Heart left ventricle (tissue), 16 donors: ENCODE data around the gene AP3S2. TPM values are rescaled to one million over a fixed set of nuclear protein-coding genes. Genes with fewer than 3 reads are reported as not detected.

ENCODE experiments used
- ATAC-seq, 4 donors: fragments of 200-7000 bp; cut with Tn5 transposase; one replicate each; pipeline ENCODE4 v1.9.1; 2020 to 2022; ENCODE audit warnings: moderate library complexity in 4 of 4, mild to moderate bottlenecking in 3 of 4, moderate number of reproducible peaks in 1 of 4
- DNase-seq, 5 donors: peaks; one replicate each; pipeline ENCODE4 v3.0.0-alpha.2; 2020
- H3K27ac ChIP-seq, 12 donors: fragments of 200-600 bp; sonication (generic) in 4 of 12; one replicate each; pipeline versions ENCODE4 v1.5.0 to v1.8.0; 2016 to 2022; ENCODE audit warnings: mild to moderate bottlenecking in 2 of 12
- H3K27me3 ChIP-seq, 9 donors: fragments of 200-600 bp; sonication (generic) in 2 of 9; one replicate each; pipeline versions ENCODE4 v1.5.1 to v1.8.0; 2016 to 2022; ENCODE audit warnings: mild to moderate bottlenecking in 3 of 9
- H3K36me3 ChIP-seq, 9 donors: fragments of 200-600 bp; sonication (generic) in 2 of 9; one replicate each; pipeline versions ENCODE4 v1.5.0 to v1.8.0; 2018 to 2022; ENCODE audit warnings: mild to moderate bottlenecking in 2 of 9
- H3K4me1 ChIP-seq, 12 donors: fragments of 200-600 bp; sonication (generic) in 4 of 12; one replicate each; pipeline versions ENCODE4 v1.5.0 to v1.8.0; 2016 to 2022; ENCODE audit warnings: mild to moderate bottlenecking in 3 of 12
- H3K4me3 ChIP-seq, 12 donors: fragments of 200-600 bp; sonication (generic) in 4 of 12; one replicate each; pipeline versions ENCODE4 v1.5.0 to v1.8.0; 2017 to 2022; ENCODE audit warnings: mild to moderate bottlenecking in 9 of 12, moderate library complexity in 4 of 12
- H3K9me3 ChIP-seq, 12 donors: fragments of 200-600 bp; sonication (generic) in 4 of 12; one replicate each; pipeline versions ENCODE4 v1.5.0 to v1.8.0; 2016 to 2022; ENCODE audit warnings: mild to moderate bottlenecking in 1 of 12
- CTCF ChIP-seq, 12 donors: fragments of 200-600 bp; sonication (generic) in 4 of 12; IDR thresholded peaks; one replicate each; pipeline versions ENCODE4 v1.5.0 to v1.8.0; 2018 to 2022; ENCODE audit warnings: antibody characterized with exemption in 12 of 12, mild to moderate bottlenecking in 5 of 12
- POLR2A ChIP-seq, 2 donors: fragments of 450-650 bp; IDR thresholded peaks; one replicate each; pipeline ENCODE4 v1.6.1; 2017; ENCODE audit warnings: antibody characterized with exemption in 2 of 2, mild to moderate bottlenecking in 2 of 2, moderate library complexity in 2 of 2
- WGBS, 4 donors: extraction: QIAGEN DNeasy Blood & Tissue Kit in 2 of 4; methylation state at CpG; one replicate each; pipeline versions ENCODE4 v1.1.5 to v1.1.7; 2013 to 2018; 5-methylcytosine and 5-hydroxymethylcytosine counted together
- intact Hi-C, 10 donors: fragments of 100-400 bp; cut with DNase I; formaldehyde crosslinking; loops; one replicate each; pipeline versions ENCODE4 v1.11.1 to v1.14.2; 2022
- polyA plus RNA-seq, 2 donors: library from polyadenylated mRNA; stranded (reverse); fragments of 200-250 nt; gene quantifications; one replicate each; pipeline ENCODE4 v1.2.3, GENCODE V29; 2013
- total RNA-seq, 9 donors: library from RNA; depleted of rRNA in 2 of 9; stranded (reverse); fragments of >200 nt in 2 of 9; fragmentation: NEBNext Ultra II Directional in 3 of 9; extraction: Animal tissue kit (Norgen Biotek cat#: 25700) in 3 of 9; gene quantifications; one replicate each; pipeline versions ENCODE4 v1.1.0 to v1.2.4, GENCODE V29; 2016 to 2023
- donor health status: ischemic (EF 13 %, LVEDD 7.1; RV severe dilation, severe dysfunction).
- donor health status: healthy with polysubstance abuse.
- donor health status: DM: no; HTN: yes; CAD: no.
- donor health status: DM: no; HTN: no; CAD: no.
- donor health status: ischemic (EF 25% LVEDD 6.9; RV normal size, moderate dysfunction).
- donor health status: ischemic (EF 25% LVEDD 5.7; RV mildly dilated, moderate dysfunction).
- donor health status: healthy.
- donor health status: DM: yes; HTN: yes; CAD: no.
- donor health status: ischemic (EF 35%, LVEDD 5.7; RV mildly dilated, moderate dysfunction).
- donor health status: nonischemic (EF 11% LVEDD 7.7; RV severe dilation, severe dysfunction).
- donor health status: DM: yes; HTN: yes; CAD: no.
- donor health status: PGD.
- donor health status: ischemic (EF 29% LVEDD 5.4; RV normal size, mild dysfunction).
- donor health status: nonischemic (EF 23%, LVEDD 6.1; RV moderate dilation, normal function).

The AP3S2 gene
- total and polyA plus RNA-seq, 11 donors: 15.4 to 64.6 (median 43.3) TPM

DNA sequence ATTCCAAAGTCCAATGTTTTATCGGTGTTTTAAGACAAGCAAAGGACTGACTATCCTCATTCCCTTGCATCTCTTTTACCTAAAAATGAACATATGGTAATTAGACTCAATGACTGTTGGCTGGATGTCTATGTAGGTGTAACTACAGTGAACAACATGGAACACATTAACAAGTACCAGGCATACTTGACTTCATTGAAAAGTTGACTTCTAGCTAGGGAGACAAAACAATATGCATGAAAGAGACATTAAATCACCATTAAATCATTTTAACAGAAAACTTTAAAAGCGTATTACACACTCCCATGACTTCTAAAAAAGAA, 44.9 kb downstream of the AP3S2 start:
- Histone ChIP-seq H3K27me3 (no peaks in the 10 kb centered on the region), H3K4me3 (no peak overlapping the region), H3K36me3 (peaks cover 0 to 63% (median 38%) of the 10 kb centered on the region in 9 donors), H3K4me1 (peaks cover 0 to 56% (median 0%) of the 10 kb centered on the region in 12 donors), H3K27ac (peak overlapping the region in 1 of 12 donors; percentile 81), H3K9me3 (no peaks in the 10 kb centered on the region)
- DNase-seq (no peak), ATAC-seq (no peak)
- intact Hi-C loops: no loop called here
- WGBS, 4 donors: 93 to 94% (median 94%) methylated on average over 2 of the region's 2 CpGs
- TF ChIP-seq POLR2A (IDR thresholded peaks at IDR 0.05): no peak
- no peak for TF ChIP-seq CTCF (IDR thresholded peaks at IDR 0.05)

DNA sequence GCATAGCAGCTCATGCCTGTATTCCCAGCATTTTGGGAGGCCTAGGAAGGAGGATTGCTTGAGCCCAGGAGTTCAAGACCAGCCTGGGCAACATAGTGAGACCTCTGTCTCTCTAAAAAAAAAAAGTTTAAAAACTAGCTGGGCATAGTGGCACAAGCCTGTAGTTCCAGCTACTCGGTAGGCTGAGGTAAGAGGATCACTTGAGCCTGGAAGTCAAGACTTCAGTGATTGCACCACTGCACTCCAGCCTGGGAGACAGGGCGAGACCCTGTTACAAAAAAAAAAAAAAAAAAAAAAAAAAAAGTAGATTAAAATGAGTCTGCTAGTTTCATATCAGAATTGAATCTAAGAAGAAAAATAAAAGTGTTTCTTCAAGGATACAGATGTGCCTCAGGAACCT, 46.7 kb downstream of the AP3S2 start:
- TF ChIP-seq CTCF (IDR thresholded peaks at IDR 0.05) (no peak), POLR2A (IDR thresholded peaks at IDR 0.05) (no peak)
- intact Hi-C loops: no loop called here
- Histone ChIP-seq H3K36me3 (peaks cover 0 to 67% (median 26%) of the 10 kb centered on the region in 9 donors), H3K27ac (no peak overlapping the region), H3K4me3 (no peak overlapping the region), H3K27me3 (no peaks in the 10 kb centered on the region), H3K9me3 (no peaks in the 10 kb centered on the region), H3K4me1 (peaks cover 0 to 53% (median 0%) of the 10 kb centered on the region in 12 donors)
- 90 to 98% (median 95%) methylated on average over 2 of the region's 2 CpGs for WGBS, 4 donors
- ATAC-seq: no peak
- DNase-seq: no peak

GRCh38 chr15:89845305-89845893, 48.4 kb downstream of the AP3S2 start:
- TF ChIP-seq CTCF (IDR thresholded peaks at IDR 0.05) (no peak), POLR2A (IDR thresholded peaks at IDR 0.05) (no peak)
- WGBS, 4 donors: 87 to 91% (median 89%) methylated on average over 5 of the region's 5 CpGs
- no peak for ATAC-seq
- H3K36me3 ChIP-seq: peaks cover 0 to 56% (median 23%) of the 10 kb centered on the region in 9 donors
- no peak overlapping the region for H3K27ac ChIP-seq
- no peak for DNase-seq
- intact Hi-C loops: no loop called here
- H3K4me1 ChIP-seq: peaks cover 0 to 50% (median 0%) of the 10 kb centered on the region in 12 donors
- H3K4me3 ChIP-seq: no peak overlapping the region
- H3K9me3 ChIP-seq: no peaks in the 10 kb centered on the region
- no peaks in the 10 kb centered on the region for H3K27me3 ChIP-seq

DNA sequence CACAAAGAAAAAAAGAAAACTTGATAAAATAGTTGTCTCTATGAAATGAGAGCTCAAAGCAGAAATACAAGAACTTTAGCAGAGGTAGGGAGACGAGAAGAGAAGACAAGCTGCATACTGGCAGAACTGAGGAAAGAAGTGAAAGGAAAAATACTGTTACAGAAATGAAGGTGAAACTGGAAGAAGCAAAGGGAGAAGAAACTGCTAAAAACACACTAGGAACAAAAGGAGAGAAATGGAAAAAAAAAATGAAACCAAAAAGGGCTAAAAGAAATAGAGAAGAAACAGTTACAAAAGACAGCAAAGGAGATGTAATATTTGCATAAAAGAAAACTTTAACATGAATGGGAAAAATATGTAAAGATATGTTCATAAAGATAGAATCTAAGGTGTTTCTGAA, 51.8 kb downstream of the AP3S2 start:
- H3K9me3 ChIP-seq: no peaks in the 10 kb centered on the region
- peak overlapping the region in 1 of 12 donors; percentile 25 for H3K27ac ChIP-seq
- no peak for TF ChIP-seq CTCF (IDR thresholded peaks at IDR 0.05)
- no peak for TF ChIP-seq POLR2A (IDR thresholded peaks at IDR 0.05)
- peaks cover 0 to 52% (median 5%) of the 10 kb centered on the region in 12 donors for H3K4me1 ChIP-seq
- H3K36me3 ChIP-seq: peaks cover 0 to 45% (median 16%) of the 10 kb centered on the region in 9 donors
- intact Hi-C loops: no loop called here
- no peak for DNase-seq
- no peak for ATAC-seq
- no peak overlapping the region for H3K4me3 ChIP-seq
- 89 to 96% (median 93%) methylated on average over 1 of the region's 1 CpG for WGBS, 4 donors
- no peaks in the 10 kb centered on the region for H3K27me3 ChIP-seq
